Left lung (tissue), 10 donors: ENCODE measurements around the gene TP53RK. TPM values are rescaled to one million over a fixed set of nuclear protein-coding genes. Genes with fewer than 3 reads are reported as not detected.

Source experiments
- ATAC-seq: fragments of 200-7000 bp; cut with Tn5 transposase; one replicate; pipeline ENCODE4 v1.9.1; 2020; ENCODE audit warnings: moderate library complexity
- DNase-seq, 4 donors: peaks; one replicate each; pipeline ENCODE4 v3.0.0-alpha.2; 2013 to 2020
- H3K27ac ChIP-seq, 2 donors: fragments of 200-600 bp; sonication (generic) in 1 of 2; one replicate each; pipeline versions ENCODE4 v1.5.0 to v1.8.0; 2020 to 2021
- H3K27me3 ChIP-seq, 2 donors: fragments of 200-600 bp; sonication (generic) in 1 of 2; one replicate each; pipeline versions ENCODE4 v1.5.0 to v1.8.0; 2020 to 2021
- H3K36me3 ChIP-seq, 2 donors: fragments of 200-600 bp; sonication (generic) in 1 of 2; one replicate each; pipeline versions ENCODE4 v1.5.0 to v1.8.0; 2020 to 2021
- H3K4me1 ChIP-seq, 2 donors: fragments of 200-600 bp; one replicate each; pipeline ENCODE4 v1.8.0; 2021
- H3K4me3 ChIP-seq, 2 donors: fragments of 200-600 bp; sonication (generic) in 1 of 2; one replicate each; pipeline versions ENCODE4 v1.5.0 to v1.8.0; 2020 to 2021; ENCODE audit warnings: mild to moderate bottlenecking in 1 of 2
- H3K9me3 ChIP-seq, 2 donors: fragments of 200-600 bp; sonication (generic) in 1 of 2; one replicate each; pipeline versions ENCODE4 v1.5.0 to v1.8.0; 2020 to 2021
- CTCF ChIP-seq, 2 donors: fragments of 200-600 bp; sonication (generic) in 1 of 2; IDR thresholded peaks; one replicate each; pipeline versions ENCODE4 v1.5.0 to v1.8.0; 2021; ENCODE audit warnings: antibody characterized with exemption in 2 of 2
- intact Hi-C, 2 donors: fragments of 100-400 bp; cut with DNase I; formaldehyde crosslinking; loops; one replicate each; pipeline versions ENCODE4 v1.11.2 to v1.14.2; 2022
- polyA plus RNA-seq, 6 donors: library from polyadenylated mRNA; unstranded; fragments of 120-200 nt; gene quantifications; one replicate each; pipeline ENCODE4 v1.2.1, GENCODE V29; 2013; ENCODE audit not compliant: insufficient read length in 6 of 6
- total RNA-seq, 2 donors: library from RNA; stranded (reverse); fragmentation: NEBNext Ultra II Directional; extraction: Animal tissue kit (Norgen Biotek cat#: 25700); gene quantifications; one replicate each; pipeline ENCODE4 v1.2.1, GENCODE V29; 2021
- donor health status: DM: no; HTN: yes; CAD: no.
- donor health status: DM: no; HTN: no; CAD: no.

Gene TP53RK
- total and polyA plus RNA-seq, 8 donors, result 9.6 to 19.9 (median 14.0) TPM

DNA sequence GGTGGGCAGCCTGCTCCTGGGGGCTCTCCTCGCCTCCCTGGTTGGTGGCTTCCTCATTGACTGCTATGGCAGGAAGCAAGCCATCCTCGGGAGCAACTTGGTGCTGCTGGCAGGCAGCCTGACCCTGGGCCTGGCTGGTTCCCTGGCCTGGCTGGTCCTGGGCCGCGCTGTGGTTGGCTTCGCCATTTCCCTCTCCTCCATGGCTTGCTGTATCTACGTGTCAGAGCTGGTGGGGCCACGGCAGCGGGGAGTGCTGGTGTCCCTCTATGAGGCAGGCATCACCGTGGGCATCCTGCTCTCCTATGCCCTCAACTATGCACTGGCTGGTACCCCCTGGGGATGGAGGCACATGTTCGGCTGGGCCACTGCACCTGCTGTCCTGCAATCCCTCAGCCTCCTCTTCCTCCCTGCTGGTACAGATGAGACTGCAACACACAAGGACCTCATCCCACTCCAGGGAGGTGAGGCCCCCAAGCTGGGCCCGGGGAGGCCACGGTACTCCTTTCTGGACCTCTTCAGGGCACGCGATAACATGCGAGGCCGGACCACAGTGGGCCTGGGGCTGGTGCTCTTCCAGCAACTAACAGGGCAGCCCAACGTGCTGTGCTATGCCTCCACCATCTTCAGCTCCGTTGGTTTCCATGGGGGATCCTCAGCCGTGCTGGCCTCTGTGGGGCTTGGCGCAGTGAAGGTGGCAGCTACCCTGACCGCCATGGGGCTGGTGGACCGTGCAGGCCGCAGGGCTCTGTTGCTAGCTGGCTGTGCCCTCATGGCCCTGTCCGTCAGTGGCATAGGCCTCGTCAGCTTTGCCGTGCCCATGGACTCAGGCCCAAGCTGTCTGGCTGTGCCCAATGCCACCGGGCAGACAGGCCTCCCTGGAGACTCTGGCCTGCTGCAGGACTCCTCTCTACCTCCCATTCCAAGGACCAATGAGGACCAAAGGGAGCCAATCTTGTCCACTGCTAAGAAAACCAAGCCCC is 36.2 kb upstream of the TP53RK start:
- no peaks in the 10 kb centered on the region for H3K4me1 ChIP-seq
- no peak for ATAC-seq
- H3K4me3 ChIP-seq, result no peak overlapping the region
- intact Hi-C loops, result no loop called here
- TF ChIP-seq CTCF (IDR thresholded peaks at IDR 0.05), result no peak
- no peak overlapping the region for H3K27ac ChIP-seq
- H3K36me3 ChIP-seq, result peaks cover 0 to 6% of the 10 kb centered on the region in 2 donors
- peak in 1 of 4 donors; percentile 66 for DNase-seq
- H3K9me3 ChIP-seq, result peaks cover 5 to 9% of the 10 kb centered on the region in 2 donors
- no peaks in the 10 kb centered on the region for H3K27me3 ChIP-seq

DNA sequence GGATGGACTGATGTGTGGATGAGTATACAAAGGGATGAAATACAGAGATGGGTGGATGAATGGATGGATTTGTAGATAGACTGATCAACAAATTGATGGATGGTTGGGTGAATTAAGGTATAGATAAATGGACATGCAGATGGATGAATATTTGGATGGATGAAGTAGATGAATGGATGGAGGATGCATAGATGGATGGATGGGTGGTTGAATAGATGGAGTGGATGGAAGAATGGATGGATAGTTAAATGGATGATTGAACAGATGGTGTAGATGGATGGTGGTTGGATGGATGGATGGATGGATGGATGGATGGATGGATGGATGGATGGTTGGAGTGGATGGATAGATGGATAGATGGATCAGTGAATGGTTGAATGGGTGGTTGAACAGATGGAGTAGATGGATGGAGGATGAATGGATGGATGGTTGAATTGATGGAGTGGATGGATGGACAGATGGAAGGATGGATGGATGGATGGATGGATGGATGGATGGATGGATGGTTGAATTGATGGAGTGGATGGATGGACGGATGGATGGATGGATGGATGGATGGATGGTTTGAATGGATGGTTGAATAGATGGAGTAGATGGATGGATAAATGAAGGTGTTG is 35.2 kb upstream of the TP53RK start:
- no peak for TF ChIP-seq CTCF (IDR thresholded peaks at IDR 0.05)
- intact Hi-C loops, result no loop called here
- no peak for DNase-seq
- peaks cover 6 to 15% of the 10 kb centered on the region in 2 donors for H3K9me3 ChIP-seq
- H3K27ac ChIP-seq, result no peak overlapping the region
- H3K4me1 ChIP-seq, result no peaks in the 10 kb centered on the region
- ATAC-seq, result no peak
- H3K27me3 ChIP-seq, result no peaks in the 10 kb centered on the region
- H3K36me3 ChIP-seq, result peaks cover 0 to 6% of the 10 kb centered on the region in 2 donors
- H3K4me3 ChIP-seq, result no peak overlapping the region

DNA sequence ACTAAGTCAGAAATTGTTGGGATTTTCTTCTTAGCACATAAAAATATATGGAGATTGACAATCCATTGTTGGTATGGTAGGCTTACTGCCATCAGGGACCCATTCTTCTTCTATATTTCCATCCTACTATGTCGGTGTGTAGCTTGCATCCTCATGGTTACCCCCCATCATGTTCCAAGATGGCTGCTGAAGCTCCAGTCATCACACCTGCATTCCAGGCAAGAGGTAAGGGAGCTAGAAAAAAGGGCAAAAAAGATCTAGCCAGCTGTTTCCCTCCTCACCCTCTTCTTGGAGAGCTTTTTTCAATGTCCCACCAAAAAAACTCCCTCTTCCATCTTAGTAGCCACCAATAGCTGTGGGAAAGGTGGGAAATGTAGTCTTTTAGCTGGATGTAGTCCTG is 33.8 kb upstream of the TP53RK start:
- no peak overlapping the region for H3K27ac ChIP-seq
- no peaks in the 10 kb centered on the region for H3K36me3 ChIP-seq
- no peak overlapping the region for H3K4me3 ChIP-seq
- TF ChIP-seq CTCF (IDR thresholded peaks at IDR 0.05), result no peak
- no peak for DNase-seq
- H3K4me1 ChIP-seq, result no peaks in the 10 kb centered on the region
- no peak for ATAC-seq
- H3K9me3 ChIP-seq, result peaks cover 6 to 15% of the 10 kb centered on the region in 2 donors
- intact Hi-C loops, result no loop called here
- no peaks in the 10 kb centered on the region for H3K27me3 ChIP-seq

GRCh38 chr20:46722450-46722849 is 33.2 kb upstream of the TP53RK start:
- DNase-seq (no peak), ATAC-seq (no peak)
- no peaks in the 10 kb centered on the region for H3K27me3 ChIP-seq
- H3K36me3 ChIP-seq, result no peaks in the 10 kb centered on the region
- H3K4me3 ChIP-seq, result no peak overlapping the region
- H3K4me1 ChIP-seq, result no peaks in the 10 kb centered on the region
- no peak overlapping the region for H3K27ac ChIP-seq
- intact Hi-C loops, result no loop called here
- peaks cover 6 to 15% of the 10 kb centered on the region in 2 donors for H3K9me3 ChIP-seq
- TF ChIP-seq CTCF (IDR thresholded peaks at IDR 0.05), result no peak

GRCh38 chr20:46721476-46721875 is 32.2 kb upstream of the TP53RK start:
- TF ChIP-seq CTCF (IDR thresholded peaks at IDR 0.05), result no peak
- no peak overlapping the region for H3K27ac ChIP-seq
- no peak overlapping the region for H3K4me3 ChIP-seq
- peaks cover 6 to 15% of the 10 kb centered on the region in 2 donors for H3K9me3 ChIP-seq
- no peak for ATAC-seq
- no peaks in the 10 kb centered on the region for H3K27me3 ChIP-seq
- intact Hi-C loops, result no loop called here
- no peaks in the 10 kb centered on the region for H3K4me1 ChIP-seq
- DNase-seq, result no peak
- no peaks in the 10 kb centered on the region for H3K36me3 ChIP-seq
